CD4-positive, alpha-beta T cell treated with Interleukin-15 for 4 hours (primary cell): Measurements from ENCODE around the gene SEMA3B.

ENCODE experiments used
- DNase-seq: peaks from one replicate; pipeline ENCODE4 v3.0.0-alpha.2; 2020; ENCODE audit warnings: low spot score

SEMA3B gene

DNA sequence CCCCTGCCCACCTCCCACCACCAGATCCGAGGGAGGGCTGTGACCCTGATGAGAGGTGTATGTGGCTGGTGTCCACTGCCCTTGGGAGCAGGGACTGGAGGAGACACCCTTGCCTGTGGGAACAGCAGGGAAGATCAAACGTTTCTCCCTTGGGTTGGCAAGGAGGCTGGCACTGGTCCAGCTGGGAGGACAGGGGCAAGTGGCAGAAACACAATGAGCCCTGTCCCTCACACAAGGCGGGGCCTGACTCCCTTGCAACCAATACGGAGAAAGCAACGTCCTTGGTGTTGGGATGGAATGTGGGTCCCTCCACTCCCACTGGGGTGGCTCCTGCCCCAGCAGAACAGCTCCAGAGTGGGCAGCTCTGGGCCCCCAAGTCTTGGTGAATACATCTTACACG lies 48.4 kb downstream of the SEMA3B start:
- no peak for DNase-seq

GRCh38 chr3:50318163-50318562 lies 49.2 kb downstream of the SEMA3B start:
- no peak for DNase-seq

- no peak for DNase-seq
Observed at GRCh38 chr3:50318615-50319014, 49.7 kb downstream of the SEMA3B start.

DNA sequence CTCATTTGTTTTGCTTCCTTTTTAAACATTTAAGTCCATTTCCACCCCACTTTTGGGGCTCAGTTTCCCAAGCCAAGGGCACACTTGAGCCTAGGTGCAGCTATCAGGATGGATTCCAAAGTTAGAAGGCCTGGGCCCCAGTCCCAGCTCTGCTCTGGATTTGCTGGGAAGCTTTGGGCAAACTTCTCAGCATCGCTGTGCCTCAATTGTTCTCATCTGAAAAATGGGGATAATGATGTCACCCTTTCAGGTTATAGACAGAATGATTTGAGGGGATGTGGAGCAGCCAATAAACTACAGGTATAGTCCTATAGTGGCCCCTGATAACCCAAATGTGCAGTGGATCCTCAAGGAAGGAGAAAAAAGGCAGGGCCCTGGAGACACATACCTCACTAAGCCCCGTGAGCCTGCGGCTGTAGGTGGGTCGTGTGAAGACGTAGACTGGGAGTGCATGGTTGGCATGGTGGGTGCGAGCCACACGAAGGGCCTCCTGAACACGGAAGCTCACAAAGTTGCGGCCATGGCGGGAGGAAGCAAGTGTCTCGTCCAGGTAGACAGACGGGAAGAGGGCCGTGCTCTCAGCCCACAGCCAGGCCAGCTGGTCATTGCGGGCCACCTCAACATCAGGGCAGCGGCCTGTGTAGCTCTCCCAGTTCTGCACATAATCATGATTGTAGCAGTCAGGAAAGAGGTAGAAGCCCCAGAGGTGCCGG lies 50.4 kb downstream of the SEMA3B start:
- no peak for DNase-seq

DNA sequence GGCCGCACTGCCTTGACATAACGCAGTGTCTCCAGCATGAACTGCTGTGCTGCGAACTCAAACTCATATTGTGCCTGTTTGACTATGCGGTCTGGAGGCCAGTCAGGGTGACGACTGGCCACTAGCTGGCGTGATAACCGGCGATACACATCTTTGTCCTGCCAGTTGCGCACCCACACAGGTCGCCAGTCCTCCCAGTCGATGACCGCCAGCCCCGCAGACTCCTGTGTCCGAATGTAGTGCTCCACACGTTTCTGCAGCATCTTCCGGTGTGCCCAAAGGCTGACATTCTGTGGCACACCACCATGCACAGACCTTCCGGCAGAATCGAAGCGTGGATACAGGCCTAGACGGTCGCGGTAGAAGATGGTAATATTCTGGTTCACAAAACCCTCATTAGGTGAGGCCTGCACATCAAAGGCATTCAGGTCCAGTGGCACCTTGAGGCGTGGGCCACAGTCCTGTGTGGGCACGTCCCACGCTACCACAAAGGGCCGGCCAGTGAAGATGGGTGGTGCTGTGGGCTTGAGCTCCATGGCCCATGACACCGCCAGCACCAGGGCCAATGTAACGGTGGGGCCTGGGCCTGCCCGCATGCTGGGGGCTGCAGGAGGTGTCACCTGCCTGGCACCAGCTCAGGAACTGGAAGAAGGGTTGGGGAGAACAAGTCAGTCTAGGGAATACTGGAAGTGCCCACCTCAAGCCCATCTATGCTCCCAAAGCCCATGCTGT lies 51.1 kb downstream of the SEMA3B start:
- no peak for DNase-seq

DNA sequence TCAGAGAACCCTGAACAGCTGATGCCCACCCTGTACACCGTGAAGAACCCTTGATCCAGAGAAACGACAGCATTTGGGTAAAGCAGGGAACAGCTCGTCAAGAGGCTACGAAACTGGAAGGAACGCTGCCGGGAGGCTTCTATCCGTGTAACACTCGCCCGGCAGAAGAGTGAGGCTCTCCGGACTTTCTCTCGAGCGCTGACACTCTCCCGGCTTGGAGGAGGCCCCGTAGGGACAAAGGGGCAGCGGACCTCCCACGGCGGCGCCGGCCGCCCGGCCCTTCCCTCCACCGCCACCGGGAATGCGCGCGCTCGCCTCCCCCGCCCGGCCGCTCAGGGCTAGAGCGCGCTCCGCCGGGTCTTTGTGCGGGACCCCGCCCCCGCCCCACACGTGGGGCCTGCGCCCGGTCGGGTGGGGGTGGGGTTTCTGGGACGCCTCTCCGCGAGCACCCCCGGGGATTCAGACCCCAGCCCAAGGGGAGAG lies 51.9 kb downstream of the SEMA3B start:
- DNase-seq: peak; percentile 49

DNA sequence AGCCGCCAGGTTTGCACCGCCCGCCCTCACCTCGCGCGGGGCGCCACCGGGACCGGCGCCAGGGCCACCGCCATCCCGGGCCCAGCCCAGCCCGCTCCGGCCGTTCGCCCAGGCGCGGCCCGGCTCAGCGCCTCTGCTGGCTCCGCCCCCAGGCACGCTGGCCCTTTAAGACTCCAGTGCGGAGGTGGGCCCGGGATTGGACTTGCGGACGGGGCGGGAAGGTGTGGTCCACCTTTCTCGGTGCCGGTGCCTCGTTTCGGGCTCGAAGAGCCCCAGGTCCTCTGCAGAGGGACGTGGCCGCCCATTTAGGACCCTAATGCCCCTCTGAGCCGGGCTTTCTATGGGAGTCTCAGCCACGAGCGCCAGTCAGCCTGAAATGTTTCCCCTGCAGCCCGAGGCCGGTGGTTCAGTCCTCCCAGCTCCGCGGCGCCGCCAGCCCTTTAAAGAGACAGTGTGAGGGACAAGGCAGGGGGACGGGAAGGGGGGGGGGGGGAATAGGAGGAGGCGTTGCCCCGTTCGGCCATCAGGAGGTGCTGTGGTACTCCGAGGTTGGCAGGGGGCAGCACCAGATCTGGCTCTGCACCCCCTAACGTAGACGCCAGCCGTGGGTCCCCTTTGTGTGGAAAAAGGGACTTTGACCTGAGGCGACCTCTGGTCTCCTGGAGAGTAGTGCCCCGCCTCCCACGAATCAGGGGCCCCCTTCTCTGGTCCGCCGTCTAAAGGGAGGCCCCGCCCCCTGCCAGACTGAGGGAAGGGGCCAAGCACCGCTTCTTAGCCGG lies 52.6 kb downstream of the SEMA3B start:
- DNase-seq: peak; percentile 78

GRCh38 chr3:50322115-50322385 lies 53.1 kb downstream of the SEMA3B start:
- DNase-seq: no peak

DNA sequence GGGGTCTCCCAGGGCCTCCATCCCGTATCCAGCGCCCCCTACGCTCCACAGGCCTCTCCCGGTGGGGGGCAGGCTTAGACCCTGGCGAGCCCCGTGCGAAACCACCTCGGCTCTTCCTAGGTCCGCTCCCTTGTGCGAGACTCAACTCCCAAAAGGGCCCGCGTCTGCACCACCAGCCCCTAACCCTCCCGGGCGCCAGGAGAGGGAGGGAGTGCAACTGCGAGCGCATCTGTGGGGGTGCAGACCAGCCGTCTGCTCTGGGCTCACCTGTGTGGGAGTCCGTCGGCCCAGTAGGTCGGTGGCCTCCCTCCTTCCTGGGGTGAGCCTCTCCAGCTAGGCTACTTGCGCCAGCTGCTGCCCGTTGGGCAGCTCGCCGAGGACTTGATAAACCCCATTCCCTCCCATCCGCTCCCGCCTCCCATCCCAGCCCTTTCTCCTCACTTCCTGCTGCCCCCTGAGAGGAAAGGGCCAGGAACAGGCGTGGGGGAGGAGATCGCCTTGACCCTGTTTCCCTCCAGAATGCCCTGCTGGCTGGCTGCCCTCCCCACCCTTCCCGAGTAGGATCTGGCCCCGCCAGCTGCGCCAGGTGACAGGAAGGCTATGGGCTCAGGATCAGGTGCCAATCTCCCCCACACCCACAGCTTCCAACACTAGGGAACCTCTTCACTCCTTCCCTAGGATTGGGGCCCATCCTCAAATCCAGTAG lies 53.6 kb downstream of the SEMA3B start, which contains the start of gene HYAL2:
TSS of gene HYAL2 (minus strand) at position 360 of the 706 bp plus-strand sequence. CDS start 2,256 bp downstream, outside the sequence.
- DNase-seq: no peak

DNA sequence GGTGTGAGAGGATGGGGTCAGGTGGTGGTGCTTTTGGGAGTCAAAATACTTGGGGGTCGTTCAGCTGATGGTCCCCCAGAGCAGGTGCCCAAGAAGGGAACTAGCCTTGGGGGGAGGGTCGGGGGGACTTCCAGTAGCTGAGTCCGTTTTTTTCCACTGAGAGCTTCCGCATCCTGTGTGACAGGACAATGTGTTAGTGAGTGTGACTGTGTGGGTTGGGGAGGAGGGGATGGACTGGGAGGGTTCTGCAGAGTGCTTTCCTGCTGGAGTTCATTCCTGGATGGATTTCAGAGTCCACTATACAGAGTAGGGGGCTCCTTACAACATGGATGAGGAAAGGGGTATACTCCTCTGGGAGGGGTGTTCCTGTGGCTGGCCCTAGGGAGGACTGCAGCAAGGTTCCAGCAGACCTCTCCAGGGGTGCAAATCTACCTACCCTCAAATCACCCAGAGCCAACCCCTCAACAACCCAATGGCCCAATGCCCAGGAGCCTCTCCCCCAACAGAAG lies 54.2 kb downstream of the SEMA3B start:
- no peak for DNase-seq

GRCh38 chr3:50323614-50324199 lies 54.8 kb downstream of the SEMA3B start:
- DNase-seq: no peak

- peak; percentile 59 for DNase-seq
Observed at GRCh38 chr3:50324351-50325112, 55.6 kb downstream of the SEMA3B start.

DNA sequence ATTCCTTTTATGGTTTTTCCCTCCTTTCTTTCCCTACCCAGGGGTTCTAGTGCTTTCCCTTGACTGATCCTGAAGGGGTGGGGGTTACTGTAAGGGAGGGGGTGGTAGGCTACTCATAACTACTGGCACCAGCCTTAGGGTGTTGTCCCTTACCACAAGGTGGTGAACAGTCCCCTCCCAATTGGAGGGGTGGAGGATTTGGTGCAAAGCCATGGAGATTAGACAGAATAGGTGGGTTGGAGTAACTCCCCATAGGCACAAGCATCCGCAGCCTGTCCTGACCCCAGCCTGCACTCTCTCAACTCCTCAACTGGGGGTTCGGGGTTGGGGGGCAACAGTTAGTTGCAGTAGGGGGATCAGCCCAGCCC lies 56.1 kb downstream of the SEMA3B start:
- DNase-seq: no peak

DNA sequence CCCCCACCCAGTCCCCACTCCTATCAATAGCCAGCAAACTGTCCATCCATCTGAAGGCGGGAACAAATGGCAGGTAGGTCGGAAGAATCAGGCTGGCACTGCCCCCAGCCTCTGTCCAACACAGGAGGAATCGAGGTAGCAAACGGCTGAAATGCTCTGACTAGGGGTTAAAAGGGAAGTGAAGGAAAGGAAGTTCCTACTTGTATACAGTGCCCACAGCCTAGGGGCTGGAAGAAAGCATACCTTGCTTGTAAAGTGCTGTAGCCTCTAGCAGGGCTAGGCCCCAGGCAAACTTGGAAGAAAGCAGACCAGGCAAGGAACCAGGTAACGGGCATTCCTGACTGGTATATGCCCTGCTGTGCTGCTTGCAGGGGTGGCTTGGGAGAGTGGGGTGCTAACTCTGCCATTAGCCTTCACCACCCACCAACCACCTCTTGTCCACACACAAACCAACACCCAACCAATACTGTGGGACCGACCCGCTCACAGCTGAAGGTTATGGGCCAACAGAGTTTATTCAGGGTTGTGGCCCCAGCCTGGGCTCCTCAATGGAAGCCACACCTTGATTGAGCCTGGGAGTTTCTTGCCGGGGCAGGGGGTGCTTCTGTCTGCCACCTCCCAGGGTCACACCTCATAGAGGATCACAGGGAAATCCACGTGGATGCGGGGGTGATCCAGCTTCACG lies 56.7 kb downstream of the SEMA3B start:
- DNase-seq: no peak

- no peak for DNase-seq
Observed at GRCh38 chr3:50326182-50326541, 57.2 kb downstream of the SEMA3B start.

- no peak for DNase-seq
Observed at GRCh38 chr3:50327129-50327528, 58.2 kb downstream of the SEMA3B start.
